ENCODE results near the gene RBM17.
"Not testable (repeated sequence)": the region's sequence is repeated elsewhere in the genome, so short reads cannot be mapped to it uniquely, and the experiment has no call there.

The RBM17 gene

GRCh38 chr10:6098156-6098555, 9.3 kb downstream of the RBM17 start:
- TF ChIP-seq, protein P1, sequence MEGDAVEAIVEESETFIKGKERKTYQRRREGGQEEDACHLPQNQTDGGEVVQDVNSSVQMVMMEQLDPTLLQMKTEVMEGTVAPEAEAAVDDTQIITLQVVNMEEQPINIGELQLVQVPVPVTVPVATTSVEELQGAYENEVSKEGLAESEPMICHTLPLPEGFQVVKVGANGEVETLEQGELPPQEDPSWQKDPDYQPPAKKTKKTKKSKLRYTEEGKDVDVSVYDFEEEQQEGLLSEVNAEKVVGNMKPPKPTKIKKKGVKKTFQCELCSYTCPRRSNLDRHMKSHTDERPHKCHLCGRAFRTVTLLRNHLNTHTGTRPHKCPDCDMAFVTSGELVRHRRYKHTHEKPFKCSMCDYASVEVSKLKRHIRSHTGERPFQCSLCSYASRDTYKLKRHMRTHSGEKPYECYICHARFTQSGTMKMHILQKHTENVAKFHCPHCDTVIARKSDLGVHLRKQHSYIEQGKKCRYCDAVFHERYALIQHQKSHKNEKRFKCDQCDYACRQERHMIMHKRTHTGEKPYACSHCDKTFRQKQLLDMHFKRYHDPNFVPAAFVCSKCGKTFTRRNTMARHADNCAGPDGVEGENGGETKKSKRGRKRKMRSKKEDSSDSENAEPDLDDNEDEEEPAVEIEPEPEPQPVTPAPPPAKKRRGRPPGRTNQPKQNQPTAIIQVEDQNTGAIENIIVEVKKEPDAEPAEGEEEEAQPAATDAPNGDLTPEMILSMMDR (conservative IDR thresholded peaks at IDR 0.05) = no peak
- no peak for TF ChIP-seq ZFX (IDR thresholded peaks at IDR 0.05)

GRCh38 chr10:6100370-6100769, 11.5 kb downstream of the RBM17 start:
- H3K27ac ChIP-seq = no peak overlapping the region
- no peak for TF ChIP-seq ZFX (IDR thresholded peaks at IDR 0.05)
- TF ChIP-seq, protein P1 (conservative IDR thresholded peaks at IDR 0.05) = no peak

More at GRCh38 chr10:6098156-6098555, 9.3 kb downstream of the RBM17 start:
- no peak overlapping the region for H3K27ac ChIP-seq

- TF ChIP-seq, protein P1 (conservative IDR thresholded peaks at IDR 0.05) = no peak
- no peak for TF ChIP-seq ZFX (IDR thresholded peaks at IDR 0.05)
- no peak overlapping the region for H3K27ac ChIP-seq
These were observed 12.3 kb downstream of the RBM17 start for GRCh38 chr10:6101181-6101580.

DNA sequence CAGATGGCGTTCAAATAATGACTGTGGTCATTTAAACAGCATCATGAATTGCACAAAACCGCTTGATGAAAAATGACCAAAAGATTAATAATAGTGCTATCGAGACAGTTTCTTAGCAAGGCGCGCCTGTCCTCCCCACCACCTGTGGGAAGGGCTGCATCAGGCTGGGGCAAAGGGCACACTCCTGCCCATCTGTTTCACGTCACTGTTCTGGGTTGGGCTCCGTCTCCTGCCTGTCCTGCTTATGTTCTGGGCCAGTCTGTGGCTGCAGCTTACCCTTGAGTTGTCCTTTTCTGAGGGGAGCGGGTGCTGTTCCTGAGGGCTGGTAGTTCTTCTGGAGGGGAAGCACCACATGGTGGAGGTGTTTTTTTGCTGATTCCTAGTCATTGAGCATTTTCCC, 13.3 kb downstream of the RBM17 start:
- TF ChIP-seq ZFX (IDR thresholded peaks at IDR 0.05) = no peak
- H3K27ac ChIP-seq = no peak overlapping the region

DNA sequence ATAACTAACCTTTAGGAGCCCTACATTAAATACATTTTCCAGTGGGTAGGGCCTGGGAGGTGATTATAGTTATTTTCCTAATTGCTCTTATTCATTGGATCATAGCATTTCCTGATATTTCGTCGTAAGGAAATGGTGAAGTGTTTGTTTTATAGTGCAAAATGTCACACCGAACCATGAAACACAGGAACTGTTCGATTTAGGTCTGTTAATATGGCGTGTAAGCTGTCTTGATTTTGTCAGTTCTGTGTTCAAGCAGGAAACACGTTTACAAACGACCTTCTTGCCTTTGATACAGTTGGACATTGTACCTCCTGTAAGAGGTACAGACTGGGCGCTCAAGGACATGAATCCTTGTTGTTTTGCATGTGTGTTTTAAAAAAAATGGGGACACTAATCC, 14.8 kb downstream of the RBM17 start:
- no peak overlapping the region for H3K27ac ChIP-seq
- TF ChIP-seq, protein P1 (conservative IDR thresholded peaks at IDR 0.05) = no peak
- TF ChIP-seq ZFX (IDR thresholded peaks at IDR 0.05) = no peak

DNA sequence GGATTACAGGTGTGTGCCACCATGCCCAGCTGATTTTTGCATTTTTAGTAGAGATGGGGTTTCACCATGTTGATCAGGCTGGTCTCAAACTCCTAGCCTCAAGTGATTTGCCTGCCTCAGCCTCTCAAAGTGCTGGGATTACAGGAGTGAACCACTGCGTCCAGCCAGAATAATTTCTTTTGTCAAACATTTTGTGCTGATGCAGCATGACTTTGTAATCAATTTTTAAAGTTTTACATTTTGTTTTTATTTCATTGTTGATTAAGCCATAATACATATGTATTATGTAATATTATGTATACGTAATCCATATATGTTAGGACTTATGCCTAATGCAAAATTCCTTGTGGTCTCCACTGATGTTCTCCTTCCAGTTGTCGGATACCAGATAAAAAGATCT, 18.8 kb downstream of the RBM17 start:
- not testable (repeated sequence) for H3K27ac ChIP-seq

GRCh38 chr10:6108072-6108471, 19.2 kb downstream of the RBM17 start:
- H3K27ac ChIP-seq = no peak overlapping the region
- TF ChIP-seq, protein P1 (conservative IDR thresholded peaks at IDR 0.05) = no peak
- no peak for TF ChIP-seq ZFX (IDR thresholded peaks at IDR 0.05)

GRCh38 chr10:6108631-6109443, 20.0 kb downstream of the RBM17 start:
- H3K27ac ChIP-seq = no peak overlapping the region
- no peak for TF ChIP-seq ZFX (IDR thresholded peaks at IDR 0.05)
- TF ChIP-seq, protein P1 (conservative IDR thresholded peaks at IDR 0.05) = peak; percentile 85

Measured in C4-2B (cell line).